Peyer's patch (tissue), 4 donors: ENCODE measurements around the gene BRPF1. TPM values are rescaled to one million over a fixed set of nuclear protein-coding genes. Genes with fewer than 3 reads are reported as not detected.
A peak's percentile ranks its signal among the peaks of the same experiment; 100 is the strongest.

ENCODE experiments used
- DNase-seq, 3 donors: peaks; one replicate each; pipeline ENCODE4 v3.0.0-alpha.2; 2017 to 2019
- H3K27ac ChIP-seq, 4 donors: fragments of 200-600 bp; sonication (generic); one replicate each; pipeline ENCODE4 v1.5.1; 2016 to 2019
- H3K27me3 ChIP-seq, 2 donors: fragments of 200-600 bp; sonication (generic); one replicate each; pipeline ENCODE4 v1.5.1; 2019
- H3K36me3 ChIP-seq, 3 donors: fragments of 200-600 bp; sonication (generic); one replicate each; pipeline ENCODE4 v1.5.1; 2016 to 2019
- H3K4me1 ChIP-seq, 4 donors: fragments of 200-600 bp; sonication (generic); one replicate each; pipeline ENCODE4 v1.5.1; 2016 to 2019
- H3K4me3 ChIP-seq, 4 donors: fragments of 200-600 bp; sonication (generic); 1 replicate in 3 of 4; 2 replicates in 1 of 4; pipeline ENCODE4 v1.5.1; 2016 to 2019; ENCODE audit warnings: mild to moderate bottlenecking in 1 of 4
- H3K9me3 ChIP-seq, 4 donors: fragments of 200-600 bp; sonication (generic); one replicate each; pipeline ENCODE4 v1.5.1; 2016 to 2019; ENCODE audit warnings: mild to moderate bottlenecking in 1 of 4
- CTCF ChIP-seq, 6 experiments: fragments of 450-650 bp in 4 of 6; fragments of 200-600 bp in 2 of 6; sonication (generic) in 1 of 6; IDR thresholded peaks; one replicate each; pipeline ENCODE4 v1.5.1; 2017 to 2019; ENCODE audit warnings: antibody characterized with exemption in 6 of 6, mild to moderate bottlenecking in 3 of 6, moderate library complexity in 1 of 6
- POLR2A ChIP-seq, 2 donors: fragments of 450-650 bp; IDR thresholded peaks; one replicate each; pipeline ENCODE4 v1.5.1; 2017; ENCODE audit warnings: antibody characterized with exemption in 2 of 2, mild to moderate bottlenecking in 2 of 2, moderate library complexity in 2 of 2
- total RNA-seq, 4 donors: library from RNA; depleted of rRNA; stranded (reverse); fragments of >200 nt; gene quantifications; one replicate each; pipeline ENCODE4 v1.1.0, GENCODE V29; 2016

BRPF1 gene
- total RNA-seq = 10 to 100 TPM; 16.8 to 43.7 (median 25.6) TPM

GRCh38 chr3:9731206-9732079 lies at the start of gene BRPF1:
Gene BRPF1, plus strand, starts transcription at chr3:9731735. Its CDS starts 2,406 bp downstream, at chr3:9734141.
- peak; percentile 100 for DNase-seq
- Histone ChIP-seq H3K9me3 (no peaks in the 10 kb centered on the region), H3K4me3 (peak within 1 kb of the TSS; percentile 81 to 100 (median 88)), H3K4me1 (peaks cover 0 to 17% (median 5%) of the 10 kb centered on the region in 4 donors), H3K36me3 (peaks cover 0 to 25% (median 0%) of the 10 kb centered on the region in 3 donors), H3K27me3 (no peaks in the 10 kb centered on the region), H3K27ac (peak within 1 kb of the TSS; percentile 90 to 97 (median 92))
- TF ChIP-seq POLR2A (IDR thresholded peaks at IDR 0.05) = peak; percentile 42 to 54
- TF ChIP-seq CTCF (IDR thresholded peaks at IDR 0.05) = peak in 2 of 6 experiments; percentile 13 to 17

- peak overlapping the region in 2 of 4 donors; percentile 50 to 55 for H3K27ac ChIP-seq
- DNase-seq = no peak
Measured at GRCh38 chr3:9682096-9682495, 49.4 kb upstream of the BRPF1 start.

GRCh38 chr3:9683426-9683825 lies 48.1 kb upstream of the BRPF1 start:
- peaks cover 0 to 100% (median 0%) of the 10 kb centered on the region in 3 donors for H3K36me3 ChIP-seq
- TF ChIP-seq CTCF (IDR thresholded peaks at IDR 0.05) = no peak
- no peak for TF ChIP-seq POLR2A (IDR thresholded peaks at IDR 0.05)
- H3K27ac ChIP-seq = no peak overlapping the region
- H3K27me3 ChIP-seq = no peaks in the 10 kb centered on the region
- no peak for DNase-seq
- peaks cover 0 to 5% (median 0%) of the 10 kb centered on the region in 4 donors for H3K4me1 ChIP-seq
- no peaks in the 10 kb centered on the region for H3K9me3 ChIP-seq
- no peak overlapping the region for H3K4me3 ChIP-seq

More at GRCh38 chr3:9682096-9682495, 49.4 kb upstream of the BRPF1 start:
- peaks cover 0 to 100% (median 0%) of the 10 kb centered on the region in 3 donors for H3K36me3 ChIP-seq
- TF ChIP-seq POLR2A (IDR thresholded peaks at IDR 0.05) (no peak), CTCF (IDR thresholded peaks at IDR 0.05) (no peak)
- no peaks in the 10 kb centered on the region for H3K27me3 ChIP-seq
- H3K9me3 ChIP-seq = no peaks in the 10 kb centered on the region
- H3K4me1 ChIP-seq = peaks cover 0 to 5% (median 0%) of the 10 kb centered on the region in 4 donors
- no peak overlapping the region for H3K4me3 ChIP-seq

GRCh38 chr3:9685216-9686049 lies 46.1 kb upstream of the BRPF1 start:
- H3K4me1 ChIP-seq = peaks cover 0 to 5% (median 1%) of the 10 kb centered on the region in 4 donors
- no peaks in the 10 kb centered on the region for H3K9me3 ChIP-seq
- peaks cover 0 to 100% (median 0%) of the 10 kb centered on the region in 3 donors for H3K36me3 ChIP-seq
- H3K27me3 ChIP-seq = no peaks in the 10 kb centered on the region
- no peak overlapping the region for H3K27ac ChIP-seq
- H3K4me3 ChIP-seq = no peak overlapping the region
- DNase-seq = no peak
- TF ChIP-seq CTCF (IDR thresholded peaks at IDR 0.05) (no peak), POLR2A (IDR thresholded peaks at IDR 0.05) (no peak)

- no peak for TF ChIP-seq POLR2A (IDR thresholded peaks at IDR 0.05)
- TF ChIP-seq CTCF (IDR thresholded peaks at IDR 0.05) = no peak
- no peak for DNase-seq
- H3K4me3 ChIP-seq = no peak overlapping the region
- peaks cover 0 to 5% (median 2%) of the 10 kb centered on the region in 4 donors for H3K4me1 ChIP-seq
- H3K9me3 ChIP-seq = no peaks in the 10 kb centered on the region
- H3K27me3 ChIP-seq = no peaks in the 10 kb centered on the region
- peaks cover 0 to 100% (median 0%) of the 10 kb centered on the region in 3 donors for H3K36me3 ChIP-seq
- H3K27ac ChIP-seq = no peak overlapping the region
Measured at GRCh38 chr3:9686050-9686550, 45.4 kb upstream of the BRPF1 start.
